ENCODE data around the gene SCYGR1.
A peak's percentile ranks its signal among the peaks of the same experiment; 100 is the strongest.

DNA sequence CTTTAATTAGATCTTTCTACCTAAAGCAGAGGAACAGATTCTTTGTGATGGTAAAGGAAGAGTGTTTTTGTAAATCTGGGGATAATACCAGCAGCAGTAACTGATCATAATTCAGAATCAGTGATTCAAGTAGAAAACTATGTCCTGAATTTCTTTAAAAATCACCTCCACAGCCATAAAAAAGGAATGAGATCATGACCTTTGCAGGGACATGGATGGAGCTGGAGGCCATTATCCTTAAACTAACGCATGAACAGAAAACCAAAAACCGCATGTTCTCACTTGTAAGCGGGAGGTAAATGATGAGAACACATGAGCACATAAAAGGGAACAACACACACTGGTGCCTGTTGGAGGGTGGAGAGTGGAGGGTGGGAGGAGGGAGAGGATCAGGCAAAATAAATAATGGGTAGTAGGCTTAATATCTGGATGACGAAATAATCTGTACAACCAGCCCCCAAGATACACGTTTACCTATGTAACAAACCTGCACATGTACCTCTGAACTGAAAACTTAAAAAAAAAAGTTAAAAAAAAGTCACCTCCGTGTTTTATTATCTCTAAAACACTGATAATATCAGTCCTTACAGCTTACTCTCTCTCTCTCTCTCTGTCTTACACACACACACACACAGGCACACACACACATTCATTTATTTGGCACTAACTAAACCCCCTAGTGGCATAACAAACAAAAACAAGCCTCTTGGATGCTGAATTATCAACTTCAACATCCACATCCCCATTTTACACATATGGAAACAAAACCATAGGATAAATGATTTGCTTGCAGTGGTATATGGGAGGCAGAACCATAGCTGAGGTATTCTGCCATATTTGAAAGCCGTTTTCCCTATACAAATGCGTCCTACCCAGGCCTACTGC, 10.0 kb downstream of the SCYGR1 start:
- TF ChIP-seq, protein P1, sequence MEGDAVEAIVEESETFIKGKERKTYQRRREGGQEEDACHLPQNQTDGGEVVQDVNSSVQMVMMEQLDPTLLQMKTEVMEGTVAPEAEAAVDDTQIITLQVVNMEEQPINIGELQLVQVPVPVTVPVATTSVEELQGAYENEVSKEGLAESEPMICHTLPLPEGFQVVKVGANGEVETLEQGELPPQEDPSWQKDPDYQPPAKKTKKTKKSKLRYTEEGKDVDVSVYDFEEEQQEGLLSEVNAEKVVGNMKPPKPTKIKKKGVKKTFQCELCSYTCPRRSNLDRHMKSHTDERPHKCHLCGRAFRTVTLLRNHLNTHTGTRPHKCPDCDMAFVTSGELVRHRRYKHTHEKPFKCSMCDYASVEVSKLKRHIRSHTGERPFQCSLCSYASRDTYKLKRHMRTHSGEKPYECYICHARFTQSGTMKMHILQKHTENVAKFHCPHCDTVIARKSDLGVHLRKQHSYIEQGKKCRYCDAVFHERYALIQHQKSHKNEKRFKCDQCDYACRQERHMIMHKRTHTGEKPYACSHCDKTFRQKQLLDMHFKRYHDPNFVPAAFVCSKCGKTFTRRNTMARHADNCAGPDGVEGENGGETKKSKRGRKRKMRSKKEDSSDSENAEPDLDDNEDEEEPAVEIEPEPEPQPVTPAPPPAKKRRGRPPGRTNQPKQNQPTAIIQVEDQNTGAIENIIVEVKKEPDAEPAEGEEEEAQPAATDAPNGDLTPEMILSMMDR (conservative IDR thresholded peaks at IDR 0.05; ENCODE audit: low read depth, low read length), result peak; percentile 33; the same call in 1 of the 2 replicates
- TF ChIP-seq EZH2 (IDR thresholded peaks at IDR 0.05; ENCODE audit: borderline replicate concordance, low read depth, low read length, poor library complexity, severe bottlenecking), result no peak

All from A673 (cell line).